Aorta (tissue), 5 donors: ENCODE data around the gene ARHGAP10. TPM values are rescaled to one million over a fixed set of nuclear protein-coding genes. Genes with fewer than 3 reads are reported as not detected.

Experiments
- ATAC-seq: fragments of 200-7000 bp; cut with Tn5 transposase; one replicate; pipeline ENCODE4 v1.9.1; 2022; ENCODE audit warnings: moderate library complexity; ENCODE audit not compliant: low FRiP score
- DNase-seq, 2 donors: peaks; one replicate each; pipeline ENCODE4 v3.0.0-alpha.2; 2020
- H3K27ac ChIP-seq, 2 donors: one replicate each; pipeline ENCODE4 v1.5.1; 2013; ENCODE audit warnings: low read length in 2 of 2, mild to moderate bottlenecking in 2 of 2, moderate library complexity in 2 of 2, control low read depth in 1 of 2, inconsistent platforms in 1 of 2, low read depth in 1 of 2
- H3K27me3 ChIP-seq, 2 donors: one replicate each; pipeline ENCODE4 v1.6.1; 2013; ENCODE audit warnings: control low read depth in 1 of 2, low read length in 1 of 2, mild to moderate bottlenecking in 1 of 2, moderate library complexity in 1 of 2; ENCODE audit not compliant: insufficient read depth in 2 of 2, control insufficient read depth in 1 of 2
- H3K36me3 ChIP-seq, 2 donors: one replicate each; pipeline ENCODE4 v1.6.1; 2013; ENCODE audit warnings: control low read depth in 1 of 2, low read length in 1 of 2, mild to moderate bottlenecking in 1 of 2; ENCODE audit not compliant: insufficient read depth in 2 of 2, control insufficient read depth in 1 of 2
- H3K4me1 ChIP-seq, 2 donors: one replicate each; pipeline ENCODE4 v1.6.1; 2013; ENCODE audit warnings: low read length in 2 of 2, control low read depth in 1 of 2, mild to moderate bottlenecking in 1 of 2, moderate library complexity in 1 of 2; ENCODE audit not compliant: insufficient read depth in 2 of 2, control insufficient read depth in 1 of 2
- H3K4me3 ChIP-seq, 2 donors: one replicate each; pipeline ENCODE4 v1.5.1; 2013; ENCODE audit warnings: low read length in 2 of 2, control low read depth in 1 of 2, mild to moderate bottlenecking in 1 of 2
- H3K9me3 ChIP-seq: one replicate; pipeline ENCODE4 v1.6.1; 2013; ENCODE audit warnings: mild to moderate bottlenecking, low read length; ENCODE audit not compliant: control insufficient read depth
- WGBS, 2 donors: extraction: QIAGEN DNeasy Blood & Tissue Kit; methylation state at CpG; one replicate each; pipeline ENCODE4 v1.1.7; 2013; 5-methylcytosine and 5-hydroxymethylcytosine counted together
- intact Hi-C, 2 donors: fragments of 100-400 bp; cut with DNase I; formaldehyde crosslinking; loops; one replicate each; pipeline versions ENCODE4 v1.14.2 to v1.15.0; 2022
- polyA plus RNA-seq, 2 donors: library from polyadenylated mRNA; stranded (reverse); fragments of 200-250 nt; gene quantifications; one replicate each; pipeline ENCODE4 v1.2.3, GENCODE V29; 2013
- total RNA-seq, 2 donors: library from RNA; stranded (reverse); fragmentation: NEBNext Ultra II Directional; extraction: Animal tissue kit (Norgen Biotek cat#: 25700); gene quantifications; one replicate each; pipeline ENCODE4 v1.2.1, GENCODE V29; 2021
- donor health status: healthy with polysubstance abuse.
- donor health status: Bipolar disorder and iron deficiency.
- donor health status: DM: no; HTN: no; CAD: no.
- donor health status: DM: no; HTN: no; CAD: no.
- donor health status: DM: yes; HTN: yes; CAD: no.

ARHGAP10 gene
- total and polyA plus RNA-seq, 4 donors: 47.3 to 94.5 (median 63.5) TPM

DNA sequence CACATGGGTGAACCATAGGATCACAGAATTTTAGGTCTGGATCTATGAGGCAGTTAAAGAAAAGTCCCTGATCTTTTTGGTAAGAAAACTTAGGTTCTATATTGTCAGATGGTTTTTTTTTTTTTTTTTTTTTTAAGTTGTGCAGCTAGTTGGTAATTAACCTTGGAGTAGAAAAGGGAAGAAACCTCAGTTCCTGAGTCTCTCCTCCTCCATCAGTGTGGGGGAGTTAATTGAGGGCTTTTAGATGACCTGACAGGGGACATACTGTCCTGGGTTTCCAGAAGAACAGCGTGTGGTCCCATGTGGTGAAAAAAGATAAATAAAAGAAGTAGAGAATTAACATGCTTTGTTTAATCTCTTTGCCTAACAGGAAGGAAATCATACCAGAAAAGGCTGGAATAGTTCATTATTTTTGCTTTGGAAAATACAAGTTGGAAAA is 123.7 kb downstream of the ARHGAP10 start:
- no peak for ATAC-seq
- no peak for DNase-seq
- no peak overlapping the region for H3K4me3 ChIP-seq
- intact Hi-C loops: loop anchor here (5.0 kb wide), 2 partner anchors 33 to 38 kb away; no protein-coding TSS in a partner anchor
- H3K4me1 ChIP-seq: peaks cover 0 to 4% of the 10 kb centered on the region in 2 donors
- H3K27ac ChIP-seq: peak overlapping the region; percentile 43 to 57
- no peaks in the 10 kb centered on the region for H3K27me3 ChIP-seq
- no peaks in the 10 kb centered on the region for H3K9me3 ChIP-seq
- 4 to 6% methylated on average over 1 of the region's 1 CpG for WGBS, 2 donors
- peaks cover 0 to 4% of the 10 kb centered on the region in 2 donors for H3K36me3 ChIP-seq

DNA sequence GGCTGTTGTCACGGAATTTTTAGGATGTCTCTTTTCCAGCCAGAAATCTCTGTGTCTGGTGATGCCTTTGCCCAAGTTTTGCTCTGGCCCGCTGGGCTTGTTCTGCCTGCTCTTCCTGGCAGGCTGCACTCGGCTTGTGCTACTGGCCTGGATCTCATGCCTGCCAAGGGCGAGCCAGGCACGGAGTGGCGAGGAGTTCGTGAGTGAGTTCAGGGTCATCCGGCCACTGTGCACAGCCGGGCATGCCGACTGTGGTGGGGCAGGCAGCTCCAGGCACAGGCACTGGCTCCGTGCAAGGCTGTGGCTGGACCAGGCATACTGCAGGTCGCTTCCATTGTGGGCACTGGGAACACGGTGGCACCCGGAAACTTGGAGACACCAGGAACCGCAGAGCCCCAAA is 129.1 kb downstream of the ARHGAP10 start:
- no peaks in the 10 kb centered on the region for H3K9me3 ChIP-seq
- intact Hi-C loops: loop anchor here in 1 of 2 donors (5.0 kb wide), 2 partner anchors 34 to 134 kb away; no protein-coding TSS in a partner anchor
- DNase-seq: peak; percentile 82 to 83
- 20 to 24% methylated on average over 15 of the region's 15 CpGs for WGBS, 2 donors
- H3K27ac ChIP-seq: peak overlapping the region in 1 of 2 donors; percentile 21
- no peaks in the 10 kb centered on the region for H3K36me3 ChIP-seq
- H3K4me3 ChIP-seq: no peak overlapping the region
- no peaks in the 10 kb centered on the region for H3K27me3 ChIP-seq
- peak; percentile 78 for ATAC-seq
- H3K4me1 ChIP-seq: peaks cover 6 to 7% of the 10 kb centered on the region in 2 donors

DNA sequence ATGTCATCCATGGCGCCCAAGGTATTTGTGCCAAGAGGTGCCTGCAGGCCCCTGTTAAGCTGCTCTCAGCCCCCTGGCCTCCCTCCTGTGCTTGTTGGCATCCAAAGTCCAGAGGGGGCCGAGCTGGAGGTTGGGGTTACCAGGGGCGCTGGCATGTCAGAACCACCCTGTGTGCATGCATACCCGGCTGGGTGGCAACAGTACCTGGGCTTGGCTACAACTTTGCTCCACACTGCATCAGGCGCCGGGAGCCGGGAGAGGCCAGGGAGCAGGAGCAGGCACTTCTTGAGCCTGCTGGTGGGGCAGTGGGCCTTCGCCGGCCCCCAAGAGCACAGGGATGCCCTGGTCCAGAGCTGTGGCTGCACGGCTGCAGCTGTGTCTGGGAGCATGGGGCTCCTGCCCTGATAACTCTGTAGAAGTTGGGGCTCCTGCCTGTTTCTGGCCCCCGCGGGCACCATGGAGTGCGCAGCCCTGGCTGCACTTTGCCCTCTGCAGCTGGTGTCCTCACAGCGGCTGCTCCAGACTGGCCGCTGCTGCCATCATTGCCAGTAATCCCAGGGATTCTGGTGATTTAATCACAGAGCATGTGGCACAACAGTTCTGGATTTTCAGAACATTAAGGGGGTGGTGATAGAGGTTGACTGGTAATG is 130.3 kb downstream of the ARHGAP10 start:
- no peaks in the 10 kb centered on the region for H3K27me3 ChIP-seq
- 94% methylated on average over 15 of the region's 15 CpGs for WGBS, 2 donors
- H3K9me3 ChIP-seq: no peaks in the 10 kb centered on the region
- no peak for DNase-seq
- no peak overlapping the region for H3K4me3 ChIP-seq
- peak overlapping the region in 1 of 2 donors; percentile 21 for H3K27ac ChIP-seq
- no peaks in the 10 kb centered on the region for H3K36me3 ChIP-seq
- intact Hi-C loops: loop anchor here in 1 of 2 donors (5.0 kb wide), 2 partner anchors 35 to 135 kb away; no protein-coding TSS in a partner anchor
- no peak for ATAC-seq
- peaks cover 7 to 8% of the 10 kb centered on the region in 2 donors for H3K4me1 ChIP-seq

DNA sequence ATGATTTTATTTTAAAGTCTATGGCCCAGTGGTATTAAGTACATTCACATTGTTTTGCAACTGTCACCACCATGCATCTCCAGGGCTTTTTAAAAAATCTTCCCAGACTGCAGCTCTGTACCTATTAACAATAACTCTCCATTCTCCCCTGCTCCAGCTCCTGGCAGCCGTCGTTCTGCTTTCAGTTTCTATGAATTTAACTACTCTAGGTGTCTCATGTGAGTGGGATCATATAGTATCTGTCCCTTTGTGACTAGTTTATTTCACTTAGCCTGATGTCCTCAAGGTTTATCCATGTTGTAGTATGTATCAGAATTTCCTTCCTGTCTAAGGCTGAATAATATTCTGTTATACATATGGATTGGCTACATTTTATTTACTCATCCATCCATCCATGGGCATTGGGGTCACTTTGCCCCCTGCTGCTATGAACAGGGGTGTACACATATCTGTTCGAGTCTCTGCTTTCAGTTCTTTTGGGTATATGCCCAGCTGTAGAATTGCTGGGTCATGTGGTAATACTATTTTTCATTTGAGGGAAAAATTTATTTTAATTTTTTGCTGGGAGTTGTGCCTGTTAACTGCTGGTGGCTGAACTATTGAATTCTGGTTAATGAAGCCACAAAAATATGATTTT is 131.3 kb downstream of the ARHGAP10 start:
- intact Hi-C loops: loop anchor here in 1 of 2 donors (5.0 kb wide), 2 partner anchors 36 to 136 kb away; no protein-coding TSS in a partner anchor
- Histone ChIP-seq H3K36me3 (no peaks in the 10 kb centered on the region), H3K27me3 (no peaks in the 10 kb centered on the region), H3K27ac (peak overlapping the region in 1 of 2 donors; percentile 36), H3K9me3 (no peaks in the 10 kb centered on the region), H3K4me1 (peaks cover 7 to 8% of the 10 kb centered on the region in 2 donors), H3K4me3 (no peak overlapping the region)
- WGBS, 2 donors: 7 to 16% methylated on average over 3 of the region's 3 CpGs
- DNase-seq: no peak
- no peak for ATAC-seq

DNA sequence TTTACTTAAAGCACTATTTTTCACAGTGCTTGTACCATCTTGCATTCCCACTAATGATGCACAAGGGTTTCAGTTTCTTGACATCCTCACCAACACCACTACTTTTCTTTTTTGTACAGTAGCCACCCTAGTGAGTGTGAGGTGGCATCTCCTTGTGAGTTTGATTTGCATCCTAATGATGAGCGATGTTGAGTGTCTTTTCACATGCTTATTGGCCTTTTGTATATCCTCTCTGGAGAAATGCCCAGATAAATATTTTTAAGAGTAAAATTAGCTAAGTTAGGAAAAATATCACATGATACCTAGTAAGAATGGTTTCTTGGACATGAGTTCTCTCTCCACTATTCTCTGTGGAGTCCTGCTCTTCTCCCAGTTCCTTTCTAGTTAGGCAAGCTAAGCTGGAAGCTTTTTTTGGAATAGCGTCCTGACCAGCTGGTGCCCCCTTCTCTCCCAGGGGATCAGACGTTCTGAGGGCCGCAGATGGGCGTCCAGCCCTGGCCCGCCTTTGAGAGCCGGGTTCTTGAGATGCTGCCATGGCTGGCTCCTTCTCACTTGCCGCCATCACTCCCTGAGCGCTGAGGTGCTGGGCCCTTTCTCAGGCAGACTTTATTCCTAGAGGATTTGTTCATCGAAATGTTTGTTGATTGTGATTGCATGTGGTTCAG is 132.1 kb downstream of the ARHGAP10 start:
- Histone ChIP-seq H3K4me3 (no peak overlapping the region), H3K36me3 (no peaks in the 10 kb centered on the region), H3K9me3 (no peaks in the 10 kb centered on the region), H3K27ac (peak overlapping the region in 1 of 2 donors; percentile 46), H3K27me3 (no peaks in the 10 kb centered on the region), H3K4me1 (peaks cover 7 to 8% of the 10 kb centered on the region in 2 donors)
- WGBS, 2 donors: 16 to 22% methylated on average over 10 of the region's 10 CpGs
- intact Hi-C loops: loop anchor here in 1 of 2 donors (5.0 kb wide), 2 partner anchors 37 to 137 kb away; no protein-coding TSS in a partner anchor
- peak; percentile 34 for ATAC-seq
- peak in 1 of 2 donors; percentile 50 for DNase-seq

DNA sequence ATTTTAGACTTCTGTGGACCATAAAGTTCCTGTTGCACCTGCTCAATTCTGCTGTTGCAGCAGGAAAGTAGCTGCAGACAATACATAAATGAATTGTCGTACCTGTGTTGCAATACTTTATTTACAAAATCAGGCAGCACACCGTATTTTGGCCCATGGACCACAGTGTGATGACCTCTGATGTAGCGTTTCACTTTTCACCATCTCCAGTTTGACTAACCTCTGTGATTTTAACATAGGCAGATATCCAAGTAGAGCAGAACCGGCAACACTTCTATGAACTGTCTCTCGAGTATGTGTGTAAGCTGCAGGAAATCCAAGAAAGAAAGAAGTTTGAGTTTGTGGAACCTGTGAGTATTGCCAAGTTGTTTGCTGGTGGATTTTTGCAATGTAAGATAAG is 132.7 kb downstream of the ARHGAP10 start:
- no peaks in the 10 kb centered on the region for H3K27me3 ChIP-seq
- H3K9me3 ChIP-seq: no peaks in the 10 kb centered on the region
- ATAC-seq: no peak
- H3K27ac ChIP-seq: no peak overlapping the region
- H3K4me3 ChIP-seq: no peak overlapping the region
- H3K4me1 ChIP-seq: peaks cover 7 to 8% of the 10 kb centered on the region in 2 donors
- no peak for DNase-seq
- intact Hi-C loops: loop anchor here in 1 of 2 donors (5.0 kb wide), 2 partner anchors 37 to 137 kb away; no protein-coding TSS in a partner anchor
- H3K36me3 ChIP-seq: no peaks in the 10 kb centered on the region
- 28 to 29% methylated on average over 5 of the region's 5 CpGs for WGBS, 2 donors

DNA sequence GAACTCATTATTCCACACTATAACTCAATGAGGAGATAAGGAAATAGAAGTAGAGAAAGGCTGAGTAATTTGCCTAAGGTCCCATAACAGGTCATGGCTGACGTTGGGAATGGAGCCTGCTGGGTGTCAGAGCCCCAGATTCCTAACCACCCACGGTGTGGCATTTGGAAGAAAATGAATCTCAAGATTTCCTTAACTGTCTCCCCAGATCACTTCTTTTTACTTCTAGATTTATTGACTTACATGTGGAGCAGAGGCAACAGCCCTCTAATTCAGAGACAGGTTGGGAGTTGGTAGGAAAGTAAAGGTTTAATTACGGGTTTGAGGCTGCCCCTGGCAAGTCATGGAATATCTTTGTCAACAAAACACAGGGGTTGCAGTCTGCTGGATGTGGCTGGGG is 134.0 kb downstream of the ARHGAP10 start:
- Histone ChIP-seq H3K27ac (peak overlapping the region in 1 of 2 donors; percentile 33), H3K4me1 (peaks cover 6 to 7% of the 10 kb centered on the region in 2 donors)
- ATAC-seq: no peak

DNA sequence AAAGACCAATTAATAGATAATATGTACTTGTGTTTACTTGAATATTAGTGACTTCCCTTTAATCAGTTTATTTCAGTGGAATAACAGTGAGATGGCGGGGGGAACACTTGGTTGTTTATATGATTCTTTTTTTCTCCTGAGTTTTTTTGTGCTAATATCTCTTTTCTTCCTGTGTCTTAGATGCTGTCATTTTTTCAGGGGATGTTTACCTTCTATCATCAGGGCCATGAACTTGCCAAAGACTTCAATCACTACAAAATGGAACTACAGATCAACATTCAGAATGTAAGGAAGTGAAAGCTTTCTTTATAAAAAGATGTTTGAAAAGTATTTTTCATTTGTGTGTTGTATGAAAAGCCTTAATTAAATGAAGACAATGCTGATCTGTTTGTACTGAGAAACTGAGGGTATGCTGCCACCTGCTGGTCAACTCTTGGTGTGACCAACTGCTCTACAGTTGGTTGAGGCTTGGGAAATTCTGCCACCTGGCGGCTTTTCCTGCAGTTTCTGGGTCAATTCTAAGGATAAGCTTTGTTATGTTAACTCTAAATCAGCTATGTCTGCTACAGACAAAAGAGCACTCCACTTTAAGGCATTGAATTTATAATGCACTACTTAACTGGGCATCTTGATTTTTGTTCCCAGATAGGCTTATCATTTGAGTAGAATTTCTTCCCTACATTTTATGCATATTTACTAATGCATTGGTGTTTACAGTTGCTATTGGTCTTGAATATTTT is 134.8 kb downstream of the ARHGAP10 start:
- Histone ChIP-seq H3K4me3 (no peak overlapping the region), H3K27me3 (no peaks in the 10 kb centered on the region), H3K36me3 (no peaks in the 10 kb centered on the region), H3K4me1 (peaks cover 6 to 7% of the 10 kb centered on the region in 2 donors), H3K9me3 (no peaks in the 10 kb centered on the region), H3K27ac (no peak overlapping the region)
- 42 to 46% methylated on average over 2 of the region's 2 CpGs for WGBS, 2 donors
- intact Hi-C loops: loop anchor here (1.0 to 2.0 kb wide), 2 partner anchors 158 kb away; no protein-coding TSS in a partner anchor
- peak; percentile 94 to 97 for DNase-seq
- peak; percentile 92 for ATAC-seq

More for the DNA sequence above, 134.0 kb downstream of the ARHGAP10 start:
- 51 to 52% methylated on average over 3 of the region's 3 CpGs for WGBS, 2 donors
- H3K9me3 ChIP-seq: no peaks in the 10 kb centered on the region
- H3K36me3 ChIP-seq: no peaks in the 10 kb centered on the region
- H3K4me3 ChIP-seq: no peak overlapping the region
- no peaks in the 10 kb centered on the region for H3K27me3 ChIP-seq
- intact Hi-C loops: loop anchor here (1.0 to 2.0 kb wide), 2 partner anchors 157 to 158 kb away; no protein-coding TSS in a partner anchor
- DNase-seq: no peak
